MCF 10A (cell line): ENCODE results near the gene RABGGTA. TPM values are rescaled to one million over a fixed set of nuclear protein-coding genes. Genes with fewer than 3 reads are reported as not detected.
A peak's percentile ranks its signal among the peaks of the same experiment; 100 is the strongest.

Experiments used
- Bru-seq: library from RNA; stranded (reverse); fragments of 400-500 nt; gene quantifications from one replicate; lab custom pipeline; 2021; lab: Mats Ljungman, UMichigan
- BruChase-seq, 2 experiments: library from RNA; stranded (reverse); fragments of 400-500 nt; gene quantifications; one replicate each; lab custom pipeline; 2021; lab: Mats Ljungman, UMichigan
- BruUV-seq: library from RNA; stranded (reverse); fragments of 400-500 nt; replicated peaks from 2 replicates; lab custom pipeline; 2021; lab: Mats Ljungman, UMichigan
- CTCF ChIA-PET: fragments of 300-600 bp; sonication (Branson Sonifier 250); formaldehyde crosslinking; extraction: SDS; loops from one replicate; lab custom pipeline; 2021; ENCODE audit warnings: antibody characterized with exemption, inconsistent platforms; lab: Yijun Ruan, JAX
- POLR2A ChIA-PET: fragments of 300-600, 350-650 bp; sonication (Branson Sonifier 250); formaldehyde crosslinking; extraction: SDS; loops from one replicate; lab custom pipeline; 2020; ENCODE audit warnings: antibody characterized with exemption, inconsistent platforms; lab: Yijun Ruan, JAX
- DNase-seq: peaks from one replicate; pipeline ENCODE4 v3.0.0-alpha.2; 2018; ENCODE audit not compliant: unreplicated experiment
- H3K27ac Mint-ChIP-seq: one replicate; pipeline ENCODE4 v1.8.0; 2022; ENCODE audit warnings: mild to moderate bottlenecking, low read depth, mixed read lengths; ENCODE audit not compliant: unreplicated experiment
- H3K27me3 Mint-ChIP-seq: one replicate; pipeline ENCODE4 v1.8.0; 2022; ENCODE audit warnings: mixed read lengths; ENCODE audit not compliant: insufficient read depth, unreplicated experiment
- H3K36me3 Mint-ChIP-seq: one replicate; pipeline ENCODE4 v1.8.0; 2022; ENCODE audit warnings: mild to moderate bottlenecking, moderate library complexity, mixed read lengths; ENCODE audit not compliant: insufficient read depth, unreplicated experiment
- H3K4me1 Mint-ChIP-seq: one replicate; pipeline ENCODE4 v1.8.0; 2022; ENCODE audit warnings: mixed read lengths; ENCODE audit not compliant: insufficient read depth, unreplicated experiment
- H3K4me3 Mint-ChIP-seq: one replicate; pipeline ENCODE4 v1.8.0; 2022; ENCODE audit warnings: mild to moderate bottlenecking, moderate library complexity, mixed read lengths; ENCODE audit not compliant: unreplicated experiment
- H3K9me3 Mint-ChIP-seq: one replicate; pipeline ENCODE4 v1.8.0; 2022; ENCODE audit warnings: mixed read lengths; ENCODE audit not compliant: unreplicated experiment
- CTCF ChIP-seq: fragments of 200-600 bp; IDR thresholded peaks from one replicate; pipeline ENCODE4 v1.8.0; 2022; ENCODE audit warnings: antibody characterized with exemption, mild to moderate bottlenecking; ENCODE audit not compliant: unreplicated experiment
- intact Hi-C: fragments of 100-400 bp; cut with micrococcal nuclease; formaldehyde crosslinking; loops from 2 replicates; pipeline ENCODE4 v1.14.1; 2022
- long read RNA-seq: library from polyadenylated mRNA; stranded (forward); transcript quantifications from one replicate; pipeline ENCODE4 v2.0.0, GENCODE V29; 2022
- total RNA-seq: library from RNA; stranded (reverse); gene quantifications from 2 replicates; pipeline ENCODE4 v1.2.3, GENCODE V29; 2022

The RABGGTA gene
- 51.7 and 75.0 TPM in 2 replicates for total RNA-seq
- percentile 62 among the genes with signal in this experiment for Bru-seq, nascent RNA
- BruChase-seq, experiment 1, labeled RNA remaining after a 6-hour chase = percentile 77 among the genes with signal in this experiment
- percentile 66 among the genes with signal in this experiment for BruChase-seq, experiment 2, labeled RNA remaining after a 2-hour chase
- long read RNA-seq, transcript RABGGTA-202 (16 exons, 2,265 nt) = minor isoform, 26 of 185 reads
- long read RNA-seq, transcript RABGGTA-201 (17 exons, 2,088 nt) = major isoform, 111 of 185 reads
- long read RNA-seq, partial matches to known transcripts = 12 of 185 reads
- long read RNA-seq, other reads (novel, unspliced or antisense) = 33 of 185 reads

GRCh38 chr14:24271134-24271833, at the start of gene RABGGTA:
TSS of gene RABGGTA (minus strand) at chr14:24271597. CDS start at chr14:24271115, 482 bp downstream.
- peaks cover 43% of the 10 kb centered on the region for H3K4me1 Mint-ChIP-seq
- ChIA-PET POLR2A (interaction anchor here (0.7 to 9.5 kb wide), 24 partner anchors 10 to 160 kb away, joined by 3 to 146 read pairs (median 6); partner anchors contain the start of genes CHMP4A, CIDEB, DCAF11 and DHRS1), CTCF (interaction anchor here (0.6 to 32.3 kb wide), 15 partner anchors 8 to 77 kb away, joined by 3 to 457 read pairs (median 4); partner anchors contain the start of genes CIDEB, DHRS1, LTB4R2 and NOP9)
- H3K4me3 Mint-ChIP-seq = peak within 1 kb of the TSS; percentile 89
- peak; percentile 88 for DNase-seq
- peak; percentile 67 for TF ChIP-seq CTCF
- H3K36me3 Mint-ChIP-seq = peaks cover 19% of the 10 kb centered on the region
- no TSS peak for BruUV-seq
- H3K27me3 Mint-ChIP-seq = no peaks in the 10 kb centered on the region
- peak within 1 kb of the TSS; percentile 16 for H3K27ac Mint-ChIP-seq
- intact Hi-C loops = loop anchor here (1.0 kb wide), 2 partner anchors 26 to 29 kb away; partner anchors contain the start of gene TINF2
- no peaks in the 10 kb centered on the region for H3K9me3 Mint-ChIP-seq

- no peak for TF ChIP-seq CTCF
- H3K9me3 Mint-ChIP-seq = no peaks in the 10 kb centered on the region
- H3K36me3 Mint-ChIP-seq = peaks cover 10% of the 10 kb centered on the region
- CTCF ChIA-PET = interaction anchor here (0.6 to 5.1 kb wide), 8 partner anchors 9 to 114 kb away, joined by 3 to 53 read pairs (median 8); partner anchors contain the start of genes ADCY4 and CIDEB
- peak; percentile 77 for DNase-seq
- H3K4me3 Mint-ChIP-seq = peak overlapping the region; percentile 8
- BruUV-seq = no TSS peak
- POLR2A ChIA-PET = interaction anchor here (0.9 to 1.6 kb wide), 5 partner anchors 9 to 171 kb away, joined by 3 to 4 read pairs (median 3); partner anchors contain the start of genes CBLN3, CIDEB, KHNYN and PSME2
- peaks cover 20% of the 10 kb centered on the region for H3K4me1 Mint-ChIP-seq
- peak overlapping the region; percentile 79 for H3K27ac Mint-ChIP-seq
- H3K27me3 Mint-ChIP-seq = peaks cover 23% of the 10 kb centered on the region
- intact Hi-C loops = no loop called here
Observed at GRCh38 chr14:24317141-24317928, 45.9 kb upstream of the RABGGTA start.

GRCh38 chr14:24316597-24316950, 45.2 kb upstream of the RABGGTA start:
- intact Hi-C loops = no loop called here
- Mint-ChIP-seq H3K9me3 (no peaks in the 10 kb centered on the region), H3K4me3 (no peak overlapping the region), H3K36me3 (peaks cover 16% of the 10 kb centered on the region), H3K27me3 (peaks cover 23% of the 10 kb centered on the region), H3K27ac (no peak overlapping the region), H3K4me1 (peaks cover 20% of the 10 kb centered on the region)
- no peak for DNase-seq
- no TSS peak for BruUV-seq
- no peak for TF ChIP-seq CTCF
- CTCF ChIA-PET = interaction anchor here (0.6 to 1.8 kb wide), 4 partner anchors 9 to 115 kb away, joined by 4 to 8 read pairs (median 6); partner anchors contain the start of gene CIDEB
- POLR2A ChIA-PET = interaction anchor here (1.6 kb wide), 1 partner anchor 170 kb away, joined by 4 read pairs; the partner anchor contains the start of gene PSME2
